Measurements from ENCODE around the gene NFYC.

GRCh38 chr1:40709802-40710278 is 18.3 kb downstream of the NFYC start:
- TF ChIP-seq, protein P1, sequence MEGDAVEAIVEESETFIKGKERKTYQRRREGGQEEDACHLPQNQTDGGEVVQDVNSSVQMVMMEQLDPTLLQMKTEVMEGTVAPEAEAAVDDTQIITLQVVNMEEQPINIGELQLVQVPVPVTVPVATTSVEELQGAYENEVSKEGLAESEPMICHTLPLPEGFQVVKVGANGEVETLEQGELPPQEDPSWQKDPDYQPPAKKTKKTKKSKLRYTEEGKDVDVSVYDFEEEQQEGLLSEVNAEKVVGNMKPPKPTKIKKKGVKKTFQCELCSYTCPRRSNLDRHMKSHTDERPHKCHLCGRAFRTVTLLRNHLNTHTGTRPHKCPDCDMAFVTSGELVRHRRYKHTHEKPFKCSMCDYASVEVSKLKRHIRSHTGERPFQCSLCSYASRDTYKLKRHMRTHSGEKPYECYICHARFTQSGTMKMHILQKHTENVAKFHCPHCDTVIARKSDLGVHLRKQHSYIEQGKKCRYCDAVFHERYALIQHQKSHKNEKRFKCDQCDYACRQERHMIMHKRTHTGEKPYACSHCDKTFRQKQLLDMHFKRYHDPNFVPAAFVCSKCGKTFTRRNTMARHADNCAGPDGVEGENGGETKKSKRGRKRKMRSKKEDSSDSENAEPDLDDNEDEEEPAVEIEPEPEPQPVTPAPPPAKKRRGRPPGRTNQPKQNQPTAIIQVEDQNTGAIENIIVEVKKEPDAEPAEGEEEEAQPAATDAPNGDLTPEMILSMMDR (IDR thresholded peaks at IDR 0.05): no peak
- no peak for TF ChIP-seq POLR2AphosphoS5 (IDR thresholded peaks at IDR 0.05)
